ENCODE measurements around the gene SLC2A9. TPM values are rescaled to one million over a fixed set of nuclear protein-coding genes. Genes with fewer than 3 reads are reported as not detected.

SLC2A9 gene
- total RNA-seq, 4 donors from 2014 or later, result 0.46 to 10.1 (median 3.1) TPM

DNA sequence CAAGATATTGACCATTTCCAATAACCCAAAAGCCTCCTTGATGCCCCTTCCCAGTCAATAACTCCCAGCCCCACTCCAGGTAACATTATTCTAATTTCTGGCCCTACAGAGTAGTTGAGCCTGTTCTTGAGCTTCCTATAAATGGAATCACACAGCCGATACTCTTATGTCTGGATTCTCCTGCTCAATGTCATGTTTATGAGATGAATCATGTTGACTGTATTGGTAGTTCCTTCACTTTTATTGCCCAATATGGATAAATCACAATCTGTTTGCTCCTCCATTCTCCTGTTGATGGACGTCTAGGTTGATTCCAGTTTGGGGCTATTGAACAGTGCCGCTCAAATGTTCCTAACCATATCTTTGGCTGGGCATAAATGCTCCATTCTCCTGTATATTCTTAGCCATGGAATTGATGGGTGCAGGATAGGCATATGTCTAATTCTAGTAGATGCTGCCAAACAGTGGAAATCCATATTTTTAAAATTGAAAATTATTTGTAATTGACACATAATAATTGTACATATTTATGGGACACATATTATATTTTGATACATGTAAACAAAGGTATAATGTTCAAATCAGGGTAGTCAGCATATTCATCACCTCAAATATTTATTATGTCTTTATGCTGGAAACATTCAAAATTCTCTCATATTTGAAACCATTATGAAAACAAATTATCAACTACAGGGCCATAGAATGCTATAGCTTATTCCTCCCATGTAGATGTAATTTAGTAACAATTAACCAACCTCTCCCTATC lies 40.5 kb upstream of the SLC2A9 start:
- intact Hi-C loops (cut with DNase I; ENCODE audit: low total_unique reads), result no loop called here
- no peak overlapping the region for H3K4me3 ChIP-seq (ENCODE audit: low read depth, poor library complexity, severe bottlenecking)
- 77 to 84% methylated on average over 3 of the region's 3 CpGs for WGBS, 2 donors
- TF ChIP-seq POLR2A (IDR thresholded peaks at IDR 0.05), result no peak
- TF ChIP-seq, protein P1, sequence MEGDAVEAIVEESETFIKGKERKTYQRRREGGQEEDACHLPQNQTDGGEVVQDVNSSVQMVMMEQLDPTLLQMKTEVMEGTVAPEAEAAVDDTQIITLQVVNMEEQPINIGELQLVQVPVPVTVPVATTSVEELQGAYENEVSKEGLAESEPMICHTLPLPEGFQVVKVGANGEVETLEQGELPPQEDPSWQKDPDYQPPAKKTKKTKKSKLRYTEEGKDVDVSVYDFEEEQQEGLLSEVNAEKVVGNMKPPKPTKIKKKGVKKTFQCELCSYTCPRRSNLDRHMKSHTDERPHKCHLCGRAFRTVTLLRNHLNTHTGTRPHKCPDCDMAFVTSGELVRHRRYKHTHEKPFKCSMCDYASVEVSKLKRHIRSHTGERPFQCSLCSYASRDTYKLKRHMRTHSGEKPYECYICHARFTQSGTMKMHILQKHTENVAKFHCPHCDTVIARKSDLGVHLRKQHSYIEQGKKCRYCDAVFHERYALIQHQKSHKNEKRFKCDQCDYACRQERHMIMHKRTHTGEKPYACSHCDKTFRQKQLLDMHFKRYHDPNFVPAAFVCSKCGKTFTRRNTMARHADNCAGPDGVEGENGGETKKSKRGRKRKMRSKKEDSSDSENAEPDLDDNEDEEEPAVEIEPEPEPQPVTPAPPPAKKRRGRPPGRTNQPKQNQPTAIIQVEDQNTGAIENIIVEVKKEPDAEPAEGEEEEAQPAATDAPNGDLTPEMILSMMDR (IDR thresholded peaks at IDR 0.05), result no peak
- peak in 1 of 2 donors; percentile 15 for DNase-seq (ENCODE audit: low spot score in 2 of 2)

- peak in 1 of 2 donors; percentile 58 for DNase-seq (ENCODE audit: low spot score in 2 of 2)
- TF ChIP-seq POLR2A (IDR thresholded peaks at IDR 0.05), result no peak
- TF ChIP-seq, protein P1 (IDR thresholded peaks at IDR 0.05), result no peak
- H3K4me3 ChIP-seq (ENCODE audit: low read depth, poor library complexity, severe bottlenecking), result no peak overlapping the region
- intact Hi-C loops (cut with DNase I; ENCODE audit: low total_unique reads), result no loop called here
- 92 to 93% methylated on average over 7 of the region's 7 CpGs for WGBS, 2 donors
Measured at GRCh38 chr4:10058371-10058770, 37.1 kb upstream of the SLC2A9 start.

GRCh38 chr4:10057023-10057395 lies 35.7 kb upstream of the SLC2A9 start:
- intact Hi-C loops (cut with DNase I; ENCODE audit: low total_unique reads), result no loop called here

DNA sequence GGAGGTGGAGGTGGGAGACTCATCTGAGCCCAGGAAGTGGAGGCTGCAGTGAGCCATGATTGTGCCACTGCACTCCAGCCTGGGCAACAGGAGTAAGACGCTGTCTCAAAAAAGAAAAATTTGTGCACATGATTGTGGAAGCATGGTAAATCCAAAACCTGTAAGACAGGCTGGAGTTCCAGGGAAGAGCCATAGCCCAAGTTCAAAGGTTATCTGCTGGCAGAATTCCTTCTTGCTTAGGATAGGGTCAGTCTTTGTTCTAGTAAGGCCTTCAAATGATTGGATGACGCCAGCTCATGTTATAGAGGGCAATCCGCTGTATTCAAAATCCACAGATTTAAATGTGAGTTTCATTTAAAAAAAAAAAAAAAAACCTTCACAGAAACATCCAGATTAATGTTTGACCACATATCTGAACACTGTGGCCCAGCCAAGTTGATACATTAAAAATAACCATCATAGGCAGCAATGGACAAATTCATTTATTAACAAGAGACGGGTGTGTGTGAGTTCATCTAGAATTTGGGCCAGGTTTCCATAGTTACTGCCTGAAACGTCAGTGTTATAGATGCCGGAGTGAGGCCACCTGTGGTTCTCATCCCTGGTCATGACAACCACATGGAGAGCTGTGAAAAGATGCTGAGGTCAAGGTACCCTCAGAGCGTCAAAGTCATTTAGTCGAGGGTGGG lies 35.2 kb upstream of the SLC2A9 start:
- no peak for TF ChIP-seq POLR2A (IDR thresholded peaks at IDR 0.05)
- TF ChIP-seq, protein P1 (IDR thresholded peaks at IDR 0.05), result no peak
- intact Hi-C loops (cut with DNase I; ENCODE audit: low total_unique reads), result no loop called here
- no peak for DNase-seq (ENCODE audit: low spot score in 2 of 2)
- WGBS, 2 donors, result 82 to 84% methylated on average over 8 of the region's 8 CpGs
- H3K4me3 ChIP-seq (ENCODE audit: low read depth, poor library complexity, severe bottlenecking), result no peak overlapping the region

More at GRCh38 chr4:10057023-10057395, 35.7 kb upstream of the SLC2A9 start:
- peak in 1 of 2 donors; percentile 26 for DNase-seq (ENCODE audit: low spot score in 2 of 2)
- no peak overlapping the region for H3K4me3 ChIP-seq (ENCODE audit: low read depth, poor library complexity, severe bottlenecking)
- 80 to 90% methylated on average over 4 of the region's 4 CpGs for WGBS, 2 donors
- TF ChIP-seq, protein P1 (IDR thresholded peaks at IDR 0.05), result no peak
- no peak for TF ChIP-seq POLR2A (IDR thresholded peaks at IDR 0.05)

DNA sequence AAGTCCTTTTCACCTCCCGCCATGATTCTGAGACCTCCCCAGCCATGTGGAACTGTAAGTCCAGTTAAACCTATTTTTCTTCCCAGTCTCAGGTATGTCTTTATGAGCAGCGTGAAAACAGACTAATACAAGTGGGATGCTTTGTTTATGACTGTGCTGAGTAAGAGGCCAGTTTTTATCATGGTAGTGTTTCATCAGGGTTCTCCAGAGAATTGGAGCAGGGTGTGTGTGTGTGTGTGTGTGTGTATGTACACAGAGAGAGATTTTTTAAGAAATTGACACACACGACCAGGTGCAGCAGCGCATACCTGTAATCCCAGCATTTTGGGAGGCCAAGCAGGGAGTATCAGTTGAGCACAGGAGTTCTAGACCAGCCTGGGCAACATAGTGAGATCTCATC lies 34.6 kb upstream of the SLC2A9 start:
- no peak overlapping the region for H3K4me3 ChIP-seq (ENCODE audit: low read depth, poor library complexity, severe bottlenecking)
- DNase-seq (ENCODE audit: low spot score in 2 of 2), result no peak
- intact Hi-C loops (cut with DNase I; ENCODE audit: low total_unique reads), result no loop called here
- no peak for TF ChIP-seq POLR2A (IDR thresholded peaks at IDR 0.05)
- TF ChIP-seq, protein P1 (IDR thresholded peaks at IDR 0.05), result no peak
- 92 to 93% methylated on average over 4 of the region's 4 CpGs for WGBS, 2 donors
